Inferior parietal cortex (tissue), 1 donor: ENCODE results near the gene FIG4.
"Not testable (repeated sequence)": the region's sequence is repeated elsewhere in the genome, so short reads cannot be mapped to it uniquely, and the experiment has no call there.

Experiments
- DNase-seq: peaks from one replicate; pipeline ENCODE4 v3.0.0-alpha.2; 2016; ENCODE audit errors: extremely low spot score

FIG4 gene

DNA sequence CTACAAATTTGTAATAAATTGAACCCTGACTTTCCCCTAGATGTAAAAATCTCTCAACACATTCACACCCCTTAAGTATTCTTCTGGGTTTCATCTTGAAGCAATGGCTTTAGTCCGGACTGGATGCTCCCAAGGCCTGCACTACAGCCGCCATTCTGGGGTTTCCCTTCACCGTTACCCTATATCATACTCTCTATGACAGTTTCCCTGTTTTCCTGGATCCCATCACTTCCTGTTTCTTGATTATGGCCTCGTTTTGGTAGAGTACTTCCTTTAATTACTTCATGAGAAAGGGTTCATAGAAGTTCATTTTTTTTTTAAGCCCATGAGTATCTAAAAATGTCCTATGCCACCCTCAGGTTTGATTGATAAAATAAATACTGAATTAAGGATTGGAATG, 11.7 kb downstream of the FIG4 start:
- DNase-seq = no peak

DNA sequence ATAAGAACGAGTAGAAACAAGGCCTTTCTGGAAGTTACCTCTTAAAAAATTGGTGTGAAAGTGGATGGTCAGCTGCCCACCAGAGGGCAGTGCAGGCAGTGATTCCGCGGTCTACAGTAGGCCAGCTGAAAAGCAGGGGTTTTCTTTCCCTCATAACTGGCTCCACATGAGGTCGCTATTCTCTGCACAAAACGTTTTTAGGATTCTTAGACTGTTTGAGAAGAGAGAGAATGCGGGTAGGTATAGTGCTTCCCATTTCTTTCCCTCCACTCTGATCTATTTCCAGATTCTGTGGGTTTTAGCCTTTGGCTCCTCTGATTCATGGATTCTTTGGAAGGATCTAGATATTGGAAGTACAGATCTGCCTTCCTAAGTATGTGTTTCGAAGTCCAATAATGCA, 14.2 kb downstream of the FIG4 start:
- DNase-seq = peak; percentile 95

DNA sequence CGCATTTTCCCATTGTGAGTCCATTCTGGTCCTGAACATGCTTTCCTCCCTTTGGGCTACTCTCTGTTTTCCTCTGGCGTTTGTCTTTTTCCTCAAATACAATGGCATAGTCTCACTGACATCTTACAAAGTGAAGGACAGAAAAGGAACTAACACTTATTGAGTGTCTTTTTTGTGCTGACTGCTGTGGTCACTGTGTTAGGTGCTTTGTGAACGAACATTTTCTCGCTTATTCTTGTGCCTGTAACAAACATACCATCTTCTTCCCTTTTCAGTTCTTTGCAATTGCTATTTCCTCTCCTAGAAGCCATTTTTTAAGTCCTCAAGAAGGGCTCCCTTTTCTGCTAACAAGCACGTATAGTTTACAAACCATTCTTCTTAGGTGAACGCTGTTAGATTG, 15.4 kb downstream of the FIG4 start:
- DNase-seq = no peak

DNA sequence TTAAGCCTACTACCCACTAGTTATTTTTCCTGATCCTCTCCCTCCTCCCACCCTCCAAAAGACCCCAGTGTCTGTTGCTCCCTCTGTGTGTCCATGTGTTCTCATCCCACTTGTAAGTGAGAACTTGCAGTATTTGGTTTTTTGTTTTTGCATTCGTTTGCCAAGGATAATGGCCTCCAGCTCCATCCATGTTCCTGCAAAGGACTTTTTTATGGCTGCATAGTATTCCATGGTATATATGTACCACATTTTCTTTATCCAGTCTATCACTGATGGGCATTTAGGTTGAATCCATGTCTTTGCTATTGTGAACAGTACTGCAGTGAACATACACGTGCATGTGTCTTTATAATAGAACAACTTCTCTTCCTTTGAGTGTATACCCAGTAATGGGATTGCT, 17.0 kb downstream of the FIG4 start:
- not testable (repeated sequence) for DNase-seq

DNA sequence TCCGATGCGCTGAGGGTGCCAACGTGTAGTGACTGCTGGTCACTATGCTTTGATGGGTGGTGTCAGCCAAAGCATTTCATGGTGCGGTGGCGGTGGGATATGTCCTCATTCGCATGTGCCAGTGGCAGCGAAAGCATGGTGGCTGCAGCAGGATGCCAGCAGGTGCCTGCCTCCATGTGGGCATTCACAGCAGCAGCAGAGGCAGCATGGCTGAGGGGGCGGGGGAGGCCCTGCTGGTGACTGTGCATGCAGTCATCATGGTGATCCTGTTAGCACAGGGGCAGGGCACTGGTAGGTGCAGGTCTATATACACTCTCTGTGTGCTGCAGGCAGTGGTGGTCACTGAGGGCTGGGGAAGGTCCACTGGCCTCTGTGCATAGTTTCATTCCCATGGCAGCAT, 22.0 kb downstream of the FIG4 start:
- no peak for DNase-seq

DNA sequence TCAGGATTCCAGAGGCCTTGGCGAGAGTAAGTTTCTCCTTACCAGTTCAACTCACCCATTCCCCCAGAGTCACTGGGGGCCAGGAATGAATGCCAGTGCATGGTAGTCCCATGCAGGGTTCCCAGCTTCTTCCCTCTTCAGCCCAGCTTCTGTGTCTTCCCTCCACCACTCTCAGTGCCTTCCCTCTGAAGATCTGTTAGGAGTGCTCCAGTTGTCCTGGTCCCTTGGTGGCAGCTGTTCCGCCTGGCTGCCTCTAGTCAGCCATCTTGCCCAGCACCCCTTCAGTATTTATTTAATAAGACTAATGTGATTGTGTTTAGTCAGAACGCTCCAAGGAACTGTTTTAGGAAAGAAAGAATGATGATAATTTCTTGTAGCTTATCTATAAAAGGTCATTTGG, 23.1 kb downstream of the FIG4 start:
- no peak for DNase-seq

DNA sequence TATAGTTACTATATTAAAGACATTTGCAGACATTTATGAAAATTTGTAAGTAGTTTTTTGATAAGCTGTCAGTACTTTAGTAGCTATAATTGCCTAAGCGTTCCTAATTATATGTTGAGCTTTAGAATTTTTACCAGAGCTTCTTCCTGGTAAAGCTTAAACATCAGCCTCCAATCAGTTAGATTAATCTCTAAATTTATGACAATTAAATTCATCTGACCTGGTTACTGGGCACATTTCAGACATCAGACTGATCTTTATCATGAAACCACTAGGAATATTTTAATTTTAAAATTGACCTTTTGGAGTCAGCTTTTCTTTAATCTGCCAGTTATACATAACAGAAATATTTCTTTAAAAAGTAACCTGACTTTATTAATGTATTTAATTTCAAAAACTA, 23.5 kb downstream of the FIG4 start:
- DNase-seq = no peak

DNA sequence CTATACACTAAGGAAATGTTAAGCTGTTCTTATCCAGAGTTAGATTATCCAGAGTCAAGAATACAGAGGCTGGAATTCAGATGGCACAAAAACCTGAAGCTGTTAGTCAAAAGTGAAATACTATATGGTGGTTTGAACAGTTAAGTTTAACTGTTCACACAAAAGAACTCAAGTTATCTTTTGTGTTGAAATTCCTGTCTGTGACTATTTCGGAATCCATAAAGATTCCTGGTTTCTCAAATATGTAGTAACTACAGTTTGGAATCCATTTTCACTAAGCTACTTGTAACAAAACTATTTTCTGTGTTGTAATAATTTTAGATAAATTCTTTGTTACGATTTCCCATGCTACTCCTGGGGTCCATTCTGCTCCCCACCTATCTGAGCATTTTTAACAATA, 24.5 kb downstream of the FIG4 start:
- no peak for DNase-seq

DNA sequence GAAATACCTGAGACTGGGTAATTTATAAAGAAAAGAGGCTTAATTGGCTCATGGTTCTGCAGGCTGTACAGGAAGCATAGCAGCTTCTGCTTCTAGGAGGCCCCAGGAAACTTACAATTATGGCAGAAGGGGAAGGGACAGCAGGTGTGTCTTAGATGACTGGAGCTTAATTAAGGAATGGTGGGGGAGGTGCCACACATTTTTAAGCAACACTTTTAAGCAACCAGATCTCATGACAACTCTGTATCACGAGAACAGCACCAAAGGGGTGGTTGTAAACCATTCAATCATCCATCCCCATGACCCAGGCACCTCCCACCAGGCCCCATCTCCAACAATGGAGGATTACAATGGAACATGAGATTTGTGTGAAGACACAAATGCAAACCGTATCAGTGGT, 26.9 kb downstream of the FIG4 start:
- no peak for DNase-seq

DNA sequence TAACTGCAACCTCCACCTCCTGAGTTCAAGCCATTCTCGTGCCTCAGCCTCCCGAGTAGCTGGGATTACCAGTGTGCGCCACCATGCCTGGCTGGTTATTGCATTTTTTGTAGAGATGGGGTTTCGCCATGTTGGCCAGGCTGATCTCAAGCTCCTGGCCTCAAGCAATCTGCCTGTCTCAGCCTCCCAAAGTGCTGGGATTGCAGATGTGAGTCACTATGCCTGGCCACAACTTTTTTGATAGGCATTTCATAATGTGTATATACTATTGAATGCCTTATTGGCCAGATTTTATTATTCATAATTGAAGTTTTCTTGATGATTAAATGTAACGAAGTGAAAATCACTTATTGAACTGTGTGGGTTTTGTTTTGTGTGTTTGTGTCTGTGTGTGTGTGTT, 27.9 kb downstream of the FIG4 start:
- no peak for DNase-seq

DNA sequence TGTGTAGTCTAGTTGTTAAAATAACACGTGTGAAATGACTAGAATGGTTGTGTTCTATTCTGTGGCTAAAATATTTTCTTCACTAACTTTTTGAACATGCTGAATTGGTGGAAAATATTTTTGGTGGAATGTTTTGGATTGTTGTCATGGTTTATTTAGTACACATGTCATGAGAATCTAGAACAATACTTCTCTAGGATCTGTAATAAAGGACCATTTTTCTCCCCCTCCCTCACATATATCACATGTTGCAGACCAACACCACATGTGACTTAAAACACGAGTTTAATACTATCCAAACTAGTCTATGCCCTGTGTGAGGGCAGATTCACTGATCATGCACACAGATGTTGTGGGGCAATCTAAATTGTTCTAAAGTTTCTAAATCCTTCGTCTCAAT, 29.2 kb downstream of the FIG4 start:
- DNase-seq = no peak

DNA sequence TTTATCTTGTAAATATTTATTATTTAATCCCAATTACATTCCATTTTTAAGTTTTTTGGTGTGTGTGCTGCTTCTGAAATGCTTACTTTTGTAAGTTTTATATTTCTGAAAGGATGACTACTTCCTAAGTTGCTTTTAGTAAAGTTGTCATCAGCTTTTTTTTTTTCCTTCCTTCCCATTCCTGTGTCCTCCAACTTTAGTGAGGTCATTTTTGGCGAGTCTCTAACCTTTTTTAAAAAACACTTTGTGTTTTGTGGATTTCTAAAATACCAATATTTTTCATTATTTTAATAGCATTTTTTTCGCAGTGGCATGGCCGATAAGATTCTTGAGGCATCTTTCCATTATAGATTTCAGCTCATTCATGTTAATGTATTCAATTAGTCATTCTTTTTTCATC, 30.9 kb downstream of the FIG4 start:
- no peak for DNase-seq

DNA sequence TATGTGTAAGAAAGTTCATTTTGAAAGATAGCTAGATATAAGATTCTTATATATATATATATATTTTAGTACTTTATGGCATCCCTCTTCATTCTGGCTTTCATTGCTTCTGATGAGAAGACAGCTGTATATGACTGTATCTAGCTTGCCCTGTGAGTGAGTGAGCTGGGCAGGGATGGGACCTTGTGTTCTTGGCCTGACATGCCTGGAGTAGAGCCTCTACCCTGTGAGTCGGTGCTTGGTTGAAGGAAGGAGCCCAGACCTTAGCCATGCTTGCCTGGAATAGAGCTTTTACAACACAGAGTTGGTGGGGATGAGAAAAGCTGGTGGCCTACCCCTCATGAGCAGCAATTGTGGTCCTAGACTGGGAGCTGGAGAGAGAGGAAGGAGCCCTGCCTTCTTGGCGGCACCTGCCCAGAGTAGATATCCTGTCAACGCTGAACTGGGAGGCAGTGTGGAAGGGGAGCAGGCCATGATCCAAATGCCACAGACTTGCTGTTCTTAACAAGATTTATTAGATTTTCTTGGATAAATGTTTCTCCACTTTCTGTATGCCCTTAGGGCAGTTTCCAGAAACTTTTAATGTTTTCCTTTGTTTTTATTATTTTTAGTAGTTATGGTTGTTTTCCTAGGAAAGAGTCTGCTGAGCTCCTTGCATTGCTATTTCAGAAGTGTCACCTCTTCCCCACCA, 31.6 kb downstream of the FIG4 start:
- no peak for DNase-seq

DNA sequence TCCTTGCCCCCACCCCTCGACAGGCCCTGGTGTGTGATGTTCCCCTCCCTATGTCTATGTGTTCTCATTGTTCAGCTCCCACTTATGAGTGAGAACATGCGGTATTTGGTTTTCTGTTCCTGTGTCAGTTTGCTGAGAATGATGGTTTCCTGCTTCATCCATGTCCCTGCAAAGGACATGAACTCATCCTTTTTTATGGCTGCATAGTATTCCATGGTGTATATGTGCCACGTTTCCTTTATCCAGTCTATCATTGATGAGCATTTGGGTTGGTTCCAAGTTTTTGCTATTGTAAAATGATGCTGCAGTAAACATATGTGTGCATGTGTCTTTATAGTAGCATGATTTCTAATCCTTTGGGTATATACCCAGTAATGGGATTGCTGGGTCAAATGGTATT, 34.2 kb downstream of the FIG4 start:
- not testable (repeated sequence) for DNase-seq

DNA sequence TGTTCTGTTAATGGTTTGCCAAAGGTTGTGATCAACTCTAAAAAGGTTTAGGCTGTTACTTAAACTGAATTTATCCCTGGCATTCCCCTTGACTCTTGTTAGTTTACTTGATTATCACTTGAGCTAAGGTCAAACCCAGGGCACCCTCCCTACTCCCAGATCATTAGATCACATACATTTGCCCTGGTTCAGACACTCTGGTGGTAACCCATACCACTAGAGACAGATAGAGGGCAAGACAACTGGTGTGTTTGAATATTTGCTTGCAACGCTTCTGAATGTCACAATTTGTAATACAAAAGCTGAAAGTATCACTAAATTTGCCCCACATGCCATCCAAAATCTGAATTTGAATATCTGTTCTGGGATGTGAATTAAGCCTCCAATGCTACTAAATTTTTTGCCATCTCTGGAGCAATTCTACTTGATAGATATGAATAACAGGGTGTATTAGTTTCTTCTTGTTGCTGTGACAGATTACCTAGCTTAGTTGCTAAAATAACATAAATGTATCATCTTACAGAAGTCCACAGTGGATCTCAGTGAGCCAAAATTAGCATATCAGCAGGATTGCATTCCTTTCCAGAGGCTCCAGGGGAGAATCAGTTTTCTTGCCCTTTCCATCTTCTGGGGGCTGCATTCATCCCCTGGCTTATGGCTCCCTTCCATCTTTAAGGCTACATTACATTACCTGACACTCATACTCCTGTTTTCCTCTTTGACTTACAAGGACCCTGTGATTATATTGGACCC, 45.4 kb downstream of the FIG4 start:
- no peak for DNase-seq

DNA sequence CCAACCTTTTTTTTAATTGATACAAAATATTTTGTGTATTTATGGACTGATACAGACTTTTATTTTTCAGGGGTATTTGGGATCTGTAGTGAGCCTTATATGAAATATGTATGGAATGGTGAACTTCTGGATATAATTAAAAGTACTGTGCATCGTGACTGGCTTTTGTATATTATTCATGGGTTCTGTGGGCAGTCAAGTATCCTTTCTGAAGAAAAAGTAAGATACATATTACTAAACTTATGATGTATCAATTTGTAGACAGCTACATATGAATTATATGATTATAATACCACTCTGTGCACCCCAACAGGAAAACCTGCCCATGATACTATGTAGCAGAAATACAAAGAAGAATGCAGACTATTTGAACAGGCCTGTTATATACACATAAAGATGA, 47.2 kb downstream of the FIG4 start:
- no peak for DNase-seq

DNA sequence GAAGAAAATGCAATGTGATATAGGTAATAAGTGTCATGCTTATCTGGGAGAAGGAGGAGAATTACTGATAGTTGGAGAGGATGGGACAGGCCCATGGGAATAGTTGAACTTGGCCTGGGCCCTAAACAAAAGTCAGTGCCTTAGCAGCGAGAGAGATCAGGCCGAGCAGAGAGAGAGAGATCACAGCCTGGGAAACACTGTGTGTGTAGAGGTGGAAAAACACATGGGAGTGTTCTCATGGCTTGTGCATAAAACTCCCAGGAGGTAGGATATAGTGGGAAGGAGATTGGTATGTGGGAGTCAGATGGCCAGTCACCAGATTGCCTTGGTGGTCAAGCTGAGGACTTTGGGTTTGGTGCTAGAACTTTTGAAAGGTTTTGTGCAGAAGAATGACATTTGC, 47.6 kb downstream of the FIG4 start:
- DNase-seq = no peak

DNA sequence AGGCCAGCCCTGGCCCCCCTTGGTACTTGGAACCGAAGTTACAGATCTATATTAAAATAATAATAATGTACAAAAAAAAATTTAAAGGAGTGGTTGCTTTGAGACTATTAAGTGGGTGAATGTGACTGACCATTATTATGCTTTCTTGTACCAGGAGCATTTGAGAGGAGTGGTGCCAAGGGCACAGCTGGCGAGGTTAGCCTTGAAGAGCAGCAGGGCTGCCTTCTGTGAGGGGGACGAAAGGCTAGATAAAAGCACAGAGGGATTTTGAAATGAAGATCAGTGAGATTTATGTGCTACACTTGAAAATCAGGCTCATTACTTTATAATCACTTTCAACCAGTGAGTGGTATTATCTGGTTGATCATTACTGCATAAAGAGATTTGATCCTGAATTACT, 48.6 kb downstream of the FIG4 start:
- no peak for DNase-seq

DNA sequence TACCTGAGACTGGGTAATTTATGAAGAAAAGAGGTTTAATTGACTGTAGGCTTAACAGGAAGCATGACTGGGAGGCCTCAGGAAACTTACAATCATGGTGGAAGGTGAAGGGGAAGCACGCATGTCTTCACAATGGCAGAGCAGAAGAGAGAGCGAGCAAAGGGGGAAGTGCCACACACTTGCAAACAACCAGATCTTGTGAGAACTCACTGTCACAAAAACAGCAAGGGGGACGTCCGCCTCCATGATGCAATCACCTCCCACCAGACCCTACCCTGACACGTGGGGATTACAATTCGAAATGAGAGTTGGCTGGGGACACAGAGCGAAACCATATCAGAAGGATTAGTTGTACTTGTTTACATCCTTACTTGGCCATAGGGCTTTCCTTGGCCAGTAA, 49.7 kb downstream of the FIG4 start:
- no peak for DNase-seq

DNA sequence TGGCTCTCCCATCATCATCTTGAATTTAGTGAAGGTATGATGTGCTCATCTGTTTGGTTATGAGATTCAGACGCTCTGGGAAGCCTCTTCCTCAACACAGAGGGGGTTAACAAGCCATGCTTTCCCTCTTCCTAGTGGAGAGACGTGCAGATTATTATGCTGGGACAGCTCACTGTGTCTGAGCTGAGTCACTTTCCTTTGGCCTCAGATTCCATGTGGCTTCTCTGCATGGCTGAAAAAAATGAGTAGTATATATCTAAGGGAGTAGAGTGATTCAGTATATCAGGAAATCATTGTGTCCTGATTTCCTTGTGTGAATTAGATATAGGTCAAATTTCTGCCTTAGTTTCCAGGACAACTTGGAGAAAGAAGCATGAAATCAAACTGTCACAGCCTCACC, 52.6 kb downstream of the FIG4 start:
- DNase-seq = no peak

DNA sequence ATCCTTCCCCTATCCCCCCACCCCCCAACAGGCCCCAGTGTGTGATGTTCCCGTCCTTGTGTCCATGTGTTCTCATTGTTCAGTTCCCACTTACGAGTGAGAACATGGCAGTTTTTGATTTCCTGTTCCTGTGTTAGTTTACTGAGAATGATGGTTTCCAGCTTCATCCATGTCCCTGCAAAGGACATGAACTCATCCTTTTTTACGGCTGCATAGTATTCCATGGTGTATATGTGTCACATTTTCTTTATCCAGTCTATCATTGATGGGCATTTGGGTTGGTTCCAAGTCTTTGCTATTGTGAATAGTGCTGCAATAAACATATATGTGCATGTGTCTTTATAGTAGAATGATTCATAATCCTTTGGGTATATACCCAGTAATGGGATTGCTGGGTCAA, 53.7 kb downstream of the FIG4 start:
- not testable (repeated sequence) for DNase-seq

DNA sequence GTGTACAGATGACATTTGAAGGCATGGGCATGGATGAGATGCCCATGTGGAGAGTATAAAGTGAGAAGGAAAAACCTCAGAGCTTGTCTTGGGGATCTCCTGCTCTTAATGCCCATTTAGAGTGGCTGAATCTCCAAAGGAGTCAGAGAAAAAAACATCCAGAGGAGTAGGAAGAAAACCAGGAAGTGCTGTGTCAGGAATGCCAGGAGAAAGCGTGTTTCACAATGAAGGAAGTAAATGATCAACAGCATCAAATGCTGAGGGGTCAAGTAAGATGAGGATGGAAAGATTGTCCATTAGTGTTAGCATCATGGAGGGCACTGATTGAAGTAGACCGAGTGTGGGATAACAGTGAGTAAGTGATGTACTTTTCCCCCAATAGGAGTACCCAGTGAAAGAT, 56.1 kb downstream of the FIG4 start:
- no peak for DNase-seq

DNA sequence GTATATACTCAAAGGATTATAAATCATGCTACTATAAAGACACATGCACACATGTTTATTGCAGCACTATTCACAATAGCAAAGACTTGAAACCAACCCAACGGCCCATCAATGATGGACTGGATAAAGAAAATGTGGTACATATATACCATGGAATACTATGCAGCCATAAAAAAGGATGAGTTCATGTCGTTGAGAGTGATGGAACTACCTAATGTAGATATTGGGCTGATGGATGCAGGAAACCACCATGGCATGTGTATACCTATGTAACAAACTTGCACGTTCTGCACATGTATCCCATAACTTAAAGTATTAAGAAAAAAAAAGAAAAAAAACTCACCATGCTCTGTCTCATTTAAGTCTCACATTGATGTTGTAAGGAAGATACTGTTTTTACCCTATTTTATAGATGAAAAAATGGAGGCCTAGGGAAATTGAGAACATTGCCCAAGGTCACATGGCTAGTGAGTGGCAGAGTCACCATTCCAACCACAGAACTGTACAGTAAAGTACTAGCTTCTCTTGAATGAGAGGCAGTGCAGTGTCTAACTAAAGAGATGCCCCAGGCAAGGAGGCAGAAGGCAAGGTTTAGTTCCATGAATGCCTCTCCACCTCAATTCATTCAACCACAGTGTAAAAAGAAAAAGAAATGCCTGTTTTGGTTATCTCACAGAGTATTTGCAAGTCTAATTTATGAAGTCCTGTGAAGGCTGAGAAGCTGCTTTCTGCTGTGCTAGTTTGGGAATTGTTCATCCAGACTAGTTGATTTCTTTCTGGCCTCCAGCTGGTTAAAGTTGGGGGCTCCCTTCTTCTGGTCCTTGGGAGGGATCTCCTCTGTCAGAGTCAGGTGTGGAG, 68.2 kb downstream of the FIG4 start:
- no peak for DNase-seq
